NCI-H1092 treated with DMSO at 0.1 percent for 48 hours (cell line): ENCODE data around the gene MIGA2.
"Not testable (repeated sequence)": the region's sequence is repeated elsewhere in the genome, so short reads cannot be mapped to it uniquely, and the experiment has no call there.

ENCODE experiments used
- DNase-seq: peaks from one replicate; lab custom pipeline; 2025; lab: John Stamatoyannopoulos, UW

MIGA2 gene

DNA sequence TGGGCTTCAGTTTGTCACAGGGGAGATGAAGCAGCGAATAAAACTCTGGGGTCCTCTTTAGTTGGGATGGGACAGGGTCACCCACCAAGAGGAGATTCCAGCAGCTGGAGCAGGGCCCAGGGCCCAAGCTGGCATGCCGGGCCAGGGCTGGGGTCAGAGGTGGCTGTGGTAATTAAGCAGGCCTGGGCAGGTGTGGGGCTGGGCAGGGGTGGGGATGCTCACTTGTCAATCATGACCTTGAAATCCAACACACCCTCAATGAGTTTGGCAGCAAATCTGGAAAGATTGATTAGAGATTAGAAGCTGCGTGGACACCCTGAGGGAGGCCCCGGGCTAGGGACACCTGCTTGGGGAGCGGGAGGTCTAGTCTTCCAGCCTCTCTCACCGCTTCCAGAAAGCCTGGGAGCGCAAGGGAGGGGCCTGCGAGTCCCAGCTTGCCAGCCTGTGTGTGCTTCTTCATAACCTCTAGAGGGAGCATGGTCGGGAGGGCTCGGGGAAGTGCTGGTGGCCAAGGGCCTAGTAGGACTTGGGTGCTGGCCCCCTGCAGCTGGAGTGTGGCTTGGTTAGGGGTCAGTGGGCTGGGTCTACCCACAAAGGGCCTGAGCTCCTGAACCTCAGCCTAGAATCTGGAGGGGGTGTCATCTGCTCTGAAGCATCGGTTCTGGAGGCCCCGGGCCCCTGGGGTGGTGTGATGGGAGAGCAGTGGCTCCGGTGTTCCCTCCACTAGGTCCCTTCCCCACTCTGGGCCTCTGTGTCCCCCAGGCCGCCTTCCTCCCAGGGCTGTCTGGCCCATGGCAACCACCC lies 66.6 kb downstream of the MIGA2 start:
- DNase-seq, result peak; percentile 35

DNA sequence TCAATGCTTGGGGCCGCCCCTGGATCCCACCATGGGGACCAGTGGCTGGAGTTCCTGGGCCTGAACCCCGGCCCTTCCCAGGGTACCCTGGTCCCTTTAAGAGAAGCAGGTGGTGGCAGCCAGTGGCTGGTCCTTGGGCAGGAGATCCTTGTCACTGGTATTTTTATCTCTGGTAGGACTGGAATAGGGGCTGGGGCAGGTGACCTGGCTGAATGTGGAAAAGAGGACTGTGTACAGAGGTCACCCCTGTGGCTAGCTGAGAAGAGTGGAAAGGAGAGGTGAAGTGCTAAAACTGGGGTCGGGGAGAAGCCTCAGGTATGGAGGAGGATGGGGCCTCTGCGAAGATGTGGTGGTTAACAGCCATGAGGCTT lies 67.2 kb downstream of the MIGA2 start:
- DNase-seq, result no peak

DNA sequence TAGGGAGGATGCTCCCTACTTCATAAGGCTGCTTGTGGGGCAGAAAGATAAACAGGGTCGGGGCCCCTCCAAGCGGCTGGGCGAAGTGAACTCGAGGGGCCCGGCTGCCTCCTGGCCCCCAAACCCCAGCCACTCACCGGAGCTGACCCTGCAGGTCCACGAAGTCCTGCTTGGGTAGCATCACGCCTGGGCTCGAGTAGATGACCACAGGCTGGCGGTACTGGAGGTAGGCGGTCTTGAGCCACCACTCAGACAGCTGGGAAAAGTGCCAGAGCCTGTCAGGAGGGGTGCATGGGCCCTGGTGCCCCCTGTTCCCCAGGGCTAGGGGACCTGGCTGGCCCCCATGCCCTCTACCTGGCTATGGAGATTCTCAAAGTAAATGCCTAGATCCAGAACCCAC lies 67.6 kb downstream of the MIGA2 start:
- DNase-seq, result no peak

DNA sequence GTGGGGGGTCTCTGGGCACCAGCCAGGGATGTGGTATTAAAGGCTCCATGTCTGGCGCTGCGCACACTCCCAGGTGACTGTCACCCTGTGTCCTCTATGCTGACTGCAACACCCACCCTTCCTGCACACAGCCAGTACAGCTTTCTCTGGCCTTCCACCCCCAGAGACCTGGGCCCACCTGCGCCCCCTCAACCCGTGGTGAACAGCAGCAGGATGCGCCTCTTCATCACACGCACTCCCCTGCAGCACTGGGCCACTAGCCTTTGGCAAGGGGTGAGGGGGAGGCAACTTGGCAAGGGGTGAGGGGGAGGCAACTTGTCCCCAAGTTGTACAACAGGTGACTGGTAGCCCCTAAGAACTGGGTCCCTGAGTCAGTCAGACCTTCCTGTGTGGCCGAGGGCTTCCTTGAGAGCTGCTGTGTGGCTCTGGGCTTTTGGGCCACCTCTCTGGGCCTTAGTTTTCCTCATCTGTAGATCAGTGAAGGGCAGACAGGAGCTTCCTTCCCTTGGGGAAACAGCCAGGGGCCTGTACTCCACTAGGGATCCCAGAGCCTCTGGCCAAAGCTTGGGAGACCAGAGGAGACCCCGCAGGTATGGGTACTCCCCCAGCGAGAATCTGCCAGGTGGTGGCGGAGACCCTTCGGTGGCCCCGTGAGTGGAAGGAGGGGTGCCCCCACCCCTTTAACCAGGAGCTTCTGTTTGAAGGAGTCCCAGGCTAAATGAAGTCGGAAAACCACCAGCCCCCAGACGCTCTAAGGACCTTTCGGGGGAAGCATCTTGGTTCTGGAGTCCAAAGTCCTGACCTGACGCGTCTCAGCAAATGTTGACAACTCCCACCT lies 69.7 kb downstream of the MIGA2 start:
- DNase-seq, result no peak

DNA sequence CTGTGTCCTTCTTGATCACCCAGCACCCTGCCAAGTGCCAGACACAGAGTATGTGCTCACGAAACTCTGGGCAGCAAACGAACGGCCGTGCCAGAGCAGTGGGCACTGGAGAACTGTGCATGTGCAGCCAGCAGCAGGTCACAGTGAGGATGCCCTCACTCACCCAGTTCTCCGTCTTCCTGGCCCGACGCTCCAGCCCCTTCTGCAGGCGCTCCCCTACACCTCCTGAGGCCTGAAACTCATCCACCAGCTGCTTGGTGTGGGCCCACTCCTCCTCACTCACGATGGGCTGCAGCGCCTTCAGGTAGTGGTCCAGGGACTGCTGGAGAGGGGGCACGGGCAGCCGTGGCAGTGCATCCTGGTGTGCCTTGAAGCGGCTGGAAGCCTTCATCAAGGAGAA lies 71.2 kb downstream of the MIGA2 start:
- DNase-seq, result no peak

DNA sequence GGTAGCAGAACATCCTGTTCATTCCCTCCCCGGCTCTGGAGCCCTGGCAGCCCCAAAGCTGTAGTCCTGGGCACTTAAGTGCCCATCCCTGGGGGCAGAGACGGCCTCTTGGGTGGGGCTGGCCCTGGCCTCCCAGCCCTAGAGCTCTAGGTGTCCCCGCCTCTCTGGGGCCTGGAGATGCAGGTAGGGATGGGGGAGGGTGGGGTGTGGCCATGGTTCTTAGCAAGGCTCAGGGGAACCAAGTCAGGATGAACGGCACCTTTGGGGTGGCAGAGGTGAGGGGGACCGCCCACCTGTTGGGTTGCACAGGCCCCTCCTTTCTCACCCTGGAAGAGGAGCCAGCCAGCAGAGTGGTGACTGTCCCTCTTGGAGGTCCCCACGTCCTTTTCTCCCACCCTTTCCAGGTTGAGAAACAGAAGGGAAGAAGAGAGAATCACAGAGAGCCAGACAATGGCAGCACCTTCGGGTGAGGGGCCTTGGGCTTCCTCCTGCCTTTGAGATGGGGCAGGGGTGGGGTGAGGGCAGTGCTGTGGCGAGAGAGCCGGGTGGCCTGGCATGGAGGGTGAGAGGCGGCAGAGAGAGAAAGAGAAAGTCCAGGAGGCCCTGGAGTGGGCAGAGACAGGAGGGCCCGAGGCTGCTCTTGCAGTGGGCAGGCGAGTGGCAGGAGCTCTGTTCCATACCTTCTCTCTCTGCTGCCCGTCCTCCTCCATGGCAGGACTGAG lies 71.8 kb downstream of the MIGA2 start:
- no peak for DNase-seq

DNA sequence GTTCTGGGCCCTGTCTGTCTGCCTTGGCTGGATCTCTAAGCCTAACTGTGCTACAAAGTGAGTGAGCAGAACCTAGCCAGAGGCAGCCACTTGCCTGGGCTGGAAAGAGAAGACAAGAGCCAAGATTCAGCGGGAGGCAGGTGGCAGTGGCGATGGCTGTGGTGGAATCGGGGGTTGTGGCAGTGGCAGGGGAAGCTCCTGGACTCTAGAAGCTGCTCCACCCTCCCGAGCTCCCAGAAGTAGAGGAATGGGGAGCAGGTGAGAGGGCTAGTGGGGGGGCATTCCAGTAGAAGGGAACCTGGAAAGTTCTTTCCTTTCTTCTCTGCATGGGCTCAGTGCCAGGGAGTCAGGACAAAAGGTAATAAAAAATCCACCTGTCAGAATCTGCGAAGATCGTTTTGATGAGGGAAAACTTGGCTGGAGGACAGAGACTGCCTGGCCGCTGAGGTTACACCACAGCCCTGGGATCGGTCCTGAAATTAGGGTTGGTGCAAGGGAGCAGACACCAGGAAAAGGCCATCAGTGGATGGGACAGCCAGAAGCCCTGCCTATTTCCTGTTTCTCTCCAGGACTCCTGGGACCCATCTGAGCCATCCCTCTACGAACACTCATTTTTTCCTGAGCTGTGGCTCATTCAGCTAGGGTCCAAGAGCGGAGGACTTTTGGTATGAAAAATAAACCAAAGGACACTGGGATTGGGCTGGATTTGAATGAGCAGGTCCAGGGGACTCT lies 72.5 kb downstream of the MIGA2 start:
- DNase-seq, result no peak

DNA sequence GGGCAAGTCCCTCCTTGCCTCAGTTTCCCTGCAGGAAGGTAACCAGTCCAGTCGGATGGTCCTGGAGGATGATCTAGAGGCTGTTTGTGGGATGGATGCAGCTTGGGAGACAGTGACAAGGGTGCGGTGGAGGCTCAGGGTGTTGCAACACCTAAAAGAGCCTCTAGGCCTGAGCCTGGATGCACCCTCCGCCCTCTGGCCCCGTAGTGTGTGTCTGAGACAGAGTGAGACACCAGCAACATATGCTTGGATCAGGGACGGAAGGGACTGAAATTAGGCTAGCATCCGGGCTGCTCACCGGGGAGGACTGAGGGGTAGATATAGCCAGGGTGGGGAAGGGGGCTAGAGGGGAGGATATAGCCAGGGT lies 73.1 kb downstream of the MIGA2 start:
- no peak for DNase-seq

DNA sequence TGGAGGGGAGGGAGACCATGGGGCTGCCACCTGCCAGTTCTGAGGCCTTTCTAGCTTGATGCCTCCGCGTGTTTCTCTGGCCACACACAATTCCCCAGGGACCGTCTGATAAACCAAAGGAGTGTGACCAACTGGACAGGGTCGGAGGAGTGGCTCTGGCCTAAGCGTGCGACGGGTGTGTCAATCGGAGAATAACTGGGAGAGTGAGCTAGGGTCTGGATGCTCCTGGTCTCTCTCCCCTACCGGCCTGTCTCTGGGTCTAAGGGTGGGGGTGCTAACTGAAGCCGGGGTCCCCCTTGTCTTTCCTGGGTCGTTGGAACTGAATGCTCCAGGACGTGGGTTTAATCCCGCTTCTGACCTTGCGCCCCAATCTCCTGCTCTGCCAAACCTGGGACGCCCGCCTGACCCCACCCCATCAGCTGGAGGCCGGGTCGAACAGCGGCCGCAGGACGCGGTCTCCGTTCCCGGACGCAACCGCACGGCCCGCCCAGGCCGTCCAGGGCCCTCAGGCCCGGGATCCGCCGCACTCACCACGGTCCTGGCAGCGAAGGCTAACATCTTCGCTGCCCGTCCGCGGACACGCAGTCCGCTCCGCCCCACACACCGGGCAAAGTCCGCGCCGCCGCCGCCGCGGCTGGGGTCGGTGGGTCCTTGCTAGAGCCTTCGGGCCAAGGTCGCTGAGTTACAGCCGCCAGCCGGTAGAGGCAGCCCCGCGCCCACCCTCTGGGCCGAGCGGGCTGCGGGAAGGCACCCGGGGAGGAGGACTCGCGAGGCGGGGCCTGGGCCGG lies 73.7 kb downstream of the MIGA2 start:
- DNase-seq, result no peak

DNA sequence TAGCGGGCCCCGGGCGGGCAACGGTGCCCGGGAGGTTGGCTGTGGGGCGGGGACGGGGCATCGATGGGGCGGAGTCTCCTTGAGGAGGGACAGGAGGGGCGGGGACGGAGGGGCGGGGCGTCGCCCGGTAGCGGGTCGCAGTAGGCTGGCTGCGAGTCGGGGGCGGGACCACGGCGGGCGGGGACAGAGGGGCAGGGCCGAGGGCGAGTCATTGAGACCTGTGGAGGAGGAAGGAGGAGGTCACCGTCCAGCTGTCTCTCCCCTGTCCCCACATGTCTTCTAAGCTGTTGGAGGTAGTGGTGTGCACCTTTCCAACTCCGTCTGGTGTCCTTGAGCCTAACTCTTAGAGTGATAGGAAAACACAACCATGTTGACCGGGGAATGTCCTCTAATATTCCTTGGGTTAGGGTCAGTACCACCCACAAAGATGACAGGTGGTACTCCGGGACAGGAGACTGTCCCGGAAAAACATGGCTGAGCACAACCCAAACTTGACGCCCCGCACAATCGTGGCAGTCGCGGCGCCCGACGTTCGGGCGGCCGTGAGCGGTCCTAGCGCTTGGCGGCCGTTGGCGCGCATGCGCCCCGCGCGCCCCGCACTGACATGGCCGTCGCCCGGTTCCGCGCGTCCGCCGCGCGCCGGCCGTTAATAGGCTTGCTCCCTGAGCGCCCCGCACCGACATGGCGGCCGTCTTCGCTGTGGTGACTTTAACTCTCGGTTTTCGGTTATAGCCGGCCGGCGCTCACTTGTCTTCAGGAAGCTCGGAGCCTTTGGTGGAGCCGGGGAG lies 74.5 kb downstream of the MIGA2 start, which contains the start of the genes CRAT and PTPA:
Gene CRAT (minus strand): TSS at position 54 of the 788 bp plus-strand sequence. CDS start 284 bp downstream, outside the sequence.
Gene PTPA (plus strand): TSS at position 676 of the 788 bp plus-strand sequence. CDS start 186 bp downstream, outside the sequence.
- DNase-seq, result peak; percentile 87

DNA sequence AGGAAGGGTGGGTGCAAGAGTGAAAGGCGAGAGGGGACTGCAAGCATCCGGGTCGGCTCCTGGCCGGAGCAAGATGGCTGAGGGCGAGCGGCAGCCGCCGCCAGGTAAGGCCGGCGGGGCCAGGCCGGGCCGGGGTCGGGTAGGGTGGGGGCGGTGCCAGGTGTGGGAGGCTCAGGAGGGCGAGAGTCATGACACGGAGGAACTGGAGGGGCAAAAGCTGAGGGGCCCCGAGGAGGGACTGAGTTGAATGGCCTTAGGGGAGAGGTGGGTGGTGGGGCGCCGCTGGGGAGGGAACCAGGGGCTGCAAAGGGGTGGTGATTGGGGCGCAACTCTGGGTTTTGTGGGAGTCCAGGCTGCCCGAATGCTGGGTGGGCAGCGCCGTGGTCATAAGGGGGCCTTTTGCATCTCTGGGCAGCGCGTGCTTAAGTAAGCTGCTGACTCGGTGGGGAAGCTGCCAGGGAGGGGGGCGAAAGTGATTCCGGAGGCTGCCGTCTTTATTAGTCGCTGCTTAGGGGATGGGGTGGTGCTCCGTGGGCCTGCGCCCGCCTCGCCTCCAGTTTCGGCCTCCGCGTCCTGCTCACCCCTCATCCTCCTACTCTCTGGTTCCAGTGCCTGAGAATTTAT lies 75.2 kb downstream of the MIGA2 start:
- peak; percentile 43 for DNase-seq

DNA sequence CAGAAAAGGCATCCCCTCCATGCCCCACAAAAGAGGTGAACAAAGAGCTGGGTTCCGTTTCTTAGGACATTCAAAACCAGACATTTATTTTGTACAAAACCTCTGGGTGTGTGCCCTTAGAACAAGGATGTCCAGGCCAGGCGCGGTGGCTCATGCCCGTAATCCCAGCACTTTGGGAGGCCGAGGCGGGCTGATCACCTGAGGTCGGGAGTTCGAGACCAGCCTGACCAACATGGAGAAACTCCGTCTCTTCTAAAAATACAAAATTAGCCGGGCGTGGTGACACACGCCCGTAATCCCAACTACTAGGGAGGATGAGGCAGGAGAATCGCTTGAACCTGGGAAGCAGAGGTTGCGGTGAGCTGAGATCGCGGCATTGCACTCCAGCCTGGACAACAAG lies 76.1 kb downstream of the MIGA2 start:
- DNase-seq, result not testable (repeated sequence)

DNA sequence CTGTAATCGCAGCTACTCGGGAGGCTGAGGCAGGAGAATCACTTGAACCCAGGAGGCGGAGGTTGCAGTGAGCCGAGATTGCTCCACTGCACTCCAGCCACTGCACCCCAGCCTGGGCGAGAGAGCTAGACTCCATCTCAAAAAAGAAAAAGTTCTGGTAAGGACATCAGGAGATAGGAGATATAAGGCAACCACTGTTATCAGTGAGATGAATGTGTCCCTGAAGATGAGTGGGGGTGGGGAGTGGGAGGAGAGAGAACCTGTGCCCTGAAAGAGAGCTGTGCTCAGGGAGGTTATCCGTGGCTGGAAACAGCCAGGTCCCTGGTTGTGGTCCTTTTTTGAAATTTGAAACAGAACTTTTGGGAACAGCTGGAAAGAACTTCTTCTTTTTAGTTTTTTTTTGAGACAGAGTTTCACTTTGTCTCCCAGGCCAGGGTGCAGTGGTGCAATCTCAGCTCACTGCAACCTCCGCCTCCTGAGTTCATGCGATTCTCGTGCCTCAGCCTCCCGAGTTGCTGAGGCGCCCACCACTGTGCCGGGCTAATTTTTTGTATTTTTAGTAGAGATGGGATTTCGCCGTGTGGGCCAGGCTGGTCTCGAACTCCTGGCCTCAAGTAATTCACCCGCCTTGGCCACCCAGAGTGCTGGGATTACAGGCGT lies 77.3 kb downstream of the MIGA2 start:
- no peak for DNase-seq

DNA sequence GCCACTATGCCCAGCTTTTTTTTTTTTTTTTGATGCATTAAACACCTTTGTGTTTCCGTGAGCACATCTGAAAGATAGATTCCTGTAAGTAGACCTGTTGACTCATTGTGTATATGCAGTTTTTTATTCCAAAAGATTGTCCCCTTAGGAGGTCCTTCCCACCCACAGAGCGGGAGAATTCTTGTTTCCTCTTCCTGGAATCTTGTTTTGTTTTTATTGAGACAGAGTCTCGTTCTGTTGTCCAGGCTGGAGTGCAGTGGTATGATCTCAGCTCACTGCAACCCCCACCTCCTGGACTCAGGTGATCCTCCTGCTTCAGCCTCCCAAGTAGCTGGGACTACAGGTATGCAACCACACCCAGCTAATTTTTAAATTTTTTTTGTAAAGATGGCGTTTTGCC lies 82.4 kb downstream of the MIGA2 start:
- no peak for DNase-seq

DNA sequence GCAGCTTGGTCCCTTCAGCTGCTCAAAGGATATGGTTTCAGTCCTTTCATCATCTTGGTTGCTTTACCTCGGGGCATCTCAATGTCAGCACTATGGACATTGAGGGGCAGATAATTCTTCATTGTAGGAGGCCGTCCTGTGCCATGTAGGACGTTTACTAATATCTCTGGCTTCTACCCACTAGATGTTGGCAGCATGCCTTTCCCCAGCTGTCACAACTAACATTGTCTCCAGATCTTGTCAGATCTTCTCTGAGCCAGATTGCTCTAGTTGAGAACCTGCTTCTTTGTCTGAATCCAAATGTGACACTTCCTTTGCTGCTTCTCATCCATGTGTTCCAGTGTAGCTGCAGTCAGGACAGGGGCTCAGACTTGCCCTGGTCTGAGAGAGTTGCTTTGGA lies 85.1 kb downstream of the MIGA2 start:
- DNase-seq, result no peak
